TTC549 (cell line): ENCODE results near the gene AP1M1.

Experiments used
- FAIRE-seq: peaks from 2 replicates; lab custom pipeline; 2012; peaks lifted over from hg19 to GRCh38; lab: Jason Lieb, UNC

AP1M1 gene

GRCh38 chr19:16208847-16209665 is 11.3 kb downstream of the AP1M1 start:
- FAIRE-seq: no peak

GRCh38 chr19:16210168-16210567 is 12.5 kb downstream of the AP1M1 start:
- no peak for FAIRE-seq

GRCh38 chr19:16213076-16213475 is 15.4 kb downstream of the AP1M1 start:
- no peak for FAIRE-seq

GRCh38 chr19:16216744-16217670 is 19.3 kb downstream of the AP1M1 start:
- no peak for FAIRE-seq

- no peak for FAIRE-seq
These were observed 20.2 kb downstream of the AP1M1 start for GRCh38 chr19:16217716-16218451.

GRCh38 chr19:16218851-16219250 is 21.1 kb downstream of the AP1M1 start:
- FAIRE-seq: no peak

GRCh38 chr19:16222806-16223205 is 25.1 kb downstream of the AP1M1 start:
- FAIRE-seq: no peak

GRCh38 chr19:16223746-16224145 is 26.0 kb downstream of the AP1M1 start:
- FAIRE-seq: no peak

GRCh38 chr19:16224293-16225045 is 26.8 kb downstream of the AP1M1 start:
- no peak for FAIRE-seq

GRCh38 chr19:16225279-16226183 is 27.8 kb downstream of the AP1M1 start:
- FAIRE-seq: no peak

- no peak for FAIRE-seq
These were observed 28.5 kb downstream of the AP1M1 start for GRCh38 chr19:16226184-16226591.

- FAIRE-seq: no peak
These were observed 29.4 kb downstream of the AP1M1 start for GRCh38 chr19:16226878-16227836.

- FAIRE-seq: no peak
These were observed 30.3 kb downstream of the AP1M1 start for GRCh38 chr19:16227837-16228636.

- no peak for FAIRE-seq
These were observed 31.1 kb downstream of the AP1M1 start for GRCh38 chr19:16228637-16229321.

GRCh38 chr19:16229322-16229641 is 31.6 kb downstream of the AP1M1 start:
- no peak for FAIRE-seq

- FAIRE-seq: no peak
These were observed 34.4 kb downstream of the AP1M1 start for GRCh38 chr19:16232127-16232526.

GRCh38 chr19:16232568-16232967 is 34.9 kb downstream of the AP1M1 start:
- FAIRE-seq: no peak

GRCh38 chr19:16233081-16233776 is 35.5 kb downstream of the AP1M1 start:
- FAIRE-seq: no peak
